HepG2 (cell line): ENCODE measurements around the gene MSI2.

ENCODE experiments used
- CBX5 ChIP-seq: sonication (generic); formaldehyde crosslinking; IDR thresholded peaks from 2 replicates; pipeline ENCODE4 v1.4.0; 2020; ENCODE audit warnings: missing genetic modification reagents, borderline replicate concordance
- EZH2 ChIP-seq: conservative IDR thresholded peaks from 2 replicates; pipeline ENCODE4 v1.6.1; 2012; ENCODE audit warnings: mild to moderate bottlenecking, low read depth, low read length, moderate library complexity
- HDAC2 ChIP-seq: sonication (generic); formaldehyde crosslinking; IDR thresholded peaks from 2 replicates; pipeline ENCODE4 v1.4.0; 2020; ENCODE audit warnings: missing genetic modification reagents
- MZF1 ChIP-seq: sonication (generic); formaldehyde crosslinking; IDR thresholded peaks from 2 replicates; pipeline ENCODE4 v1.8.1; 2023; ENCODE audit warnings: mild to moderate bottlenecking, missing genetic modification reagents, borderline replicate concordance
- TCF12 ChIP-seq, 2 experiments: fragments of 450-650 bp in 1 of 2; sonication (generic) in 1 of 2; formaldehyde crosslinking in 1 of 2; IDR thresholded peaks; 2 replicates each; pipeline versions ENCODE4 v1.6.1 to v1.8.0; 2017 to 2022; ENCODE audit warnings: antibody characterized with exemption in 1 of 2, mild to moderate bottlenecking in 1 of 2, missing genetic modification reagents in 1 of 2, moderate library complexity in 1 of 2
- TF ChIP-seq, protein P1 (sequence below): sonication (generic); formaldehyde crosslinking; IDR thresholded peaks from 2 replicates; pipeline ENCODE4 v1.5.0; 2020; ENCODE audit warnings: mild to moderate bottlenecking, missing genetic modification reagents, moderate library complexity
- TF ChIP-seq, protein P2 (sequence below): sonication (generic); formaldehyde crosslinking; IDR thresholded peaks from 2 replicates; pipeline ENCODE4 v1.5.1; 2020; ENCODE audit warnings: mild to moderate bottlenecking, missing genetic modification reagents
- TF ChIP-seq, protein P3 (sequence below): sonication (generic); formaldehyde crosslinking; IDR thresholded peaks from 2 replicates; pipeline ENCODE4 v1.8.1; 2023; ENCODE audit warnings: missing genetic modification reagents, inconsistent platforms, borderline replicate concordance
- TF ChIP-seq, protein P4 (sequence below): sonication (generic); formaldehyde crosslinking; conservative IDR thresholded peaks from 2 replicates; pipeline ENCODE4 v1.4.0; 2020; ENCODE audit warnings: missing genetic modification reagents

DNA sequence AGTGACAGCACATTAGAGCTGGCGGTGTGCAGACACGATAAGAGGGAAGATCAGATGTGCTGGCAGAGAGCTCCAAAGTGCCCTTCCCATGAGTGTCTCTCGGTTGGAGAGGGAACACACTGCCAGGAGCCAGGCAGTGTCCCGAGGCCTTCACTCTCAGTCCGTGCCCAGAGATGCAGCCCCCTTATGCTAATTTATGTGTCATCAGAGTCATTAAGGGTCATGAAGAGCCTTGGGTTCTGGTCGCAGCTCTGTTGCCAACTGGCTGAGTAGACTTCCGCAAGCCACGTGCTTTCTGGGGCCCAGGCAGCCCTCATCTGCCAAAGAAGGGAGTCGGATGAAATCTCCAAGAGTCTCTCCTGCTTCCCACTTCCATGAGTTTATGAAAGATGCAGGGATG is 232.5 kb downstream of the MSI2 start:
- TF ChIP-seq, protein P1, sequence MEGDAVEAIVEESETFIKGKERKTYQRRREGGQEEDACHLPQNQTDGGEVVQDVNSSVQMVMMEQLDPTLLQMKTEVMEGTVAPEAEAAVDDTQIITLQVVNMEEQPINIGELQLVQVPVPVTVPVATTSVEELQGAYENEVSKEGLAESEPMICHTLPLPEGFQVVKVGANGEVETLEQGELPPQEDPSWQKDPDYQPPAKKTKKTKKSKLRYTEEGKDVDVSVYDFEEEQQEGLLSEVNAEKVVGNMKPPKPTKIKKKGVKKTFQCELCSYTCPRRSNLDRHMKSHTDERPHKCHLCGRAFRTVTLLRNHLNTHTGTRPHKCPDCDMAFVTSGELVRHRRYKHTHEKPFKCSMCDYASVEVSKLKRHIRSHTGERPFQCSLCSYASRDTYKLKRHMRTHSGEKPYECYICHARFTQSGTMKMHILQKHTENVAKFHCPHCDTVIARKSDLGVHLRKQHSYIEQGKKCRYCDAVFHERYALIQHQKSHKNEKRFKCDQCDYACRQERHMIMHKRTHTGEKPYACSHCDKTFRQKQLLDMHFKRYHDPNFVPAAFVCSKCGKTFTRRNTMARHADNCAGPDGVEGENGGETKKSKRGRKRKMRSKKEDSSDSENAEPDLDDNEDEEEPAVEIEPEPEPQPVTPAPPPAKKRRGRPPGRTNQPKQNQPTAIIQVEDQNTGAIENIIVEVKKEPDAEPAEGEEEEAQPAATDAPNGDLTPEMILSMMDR (CRISPR knock-in tag): no peak
- no peak for TF ChIP-seq CBX5 (CRISPR knock-in tag)
- no peak for TF ChIP-seq EZH2
- no peak for TF ChIP-seq MZF1
- TF ChIP-seq, protein P2, sequence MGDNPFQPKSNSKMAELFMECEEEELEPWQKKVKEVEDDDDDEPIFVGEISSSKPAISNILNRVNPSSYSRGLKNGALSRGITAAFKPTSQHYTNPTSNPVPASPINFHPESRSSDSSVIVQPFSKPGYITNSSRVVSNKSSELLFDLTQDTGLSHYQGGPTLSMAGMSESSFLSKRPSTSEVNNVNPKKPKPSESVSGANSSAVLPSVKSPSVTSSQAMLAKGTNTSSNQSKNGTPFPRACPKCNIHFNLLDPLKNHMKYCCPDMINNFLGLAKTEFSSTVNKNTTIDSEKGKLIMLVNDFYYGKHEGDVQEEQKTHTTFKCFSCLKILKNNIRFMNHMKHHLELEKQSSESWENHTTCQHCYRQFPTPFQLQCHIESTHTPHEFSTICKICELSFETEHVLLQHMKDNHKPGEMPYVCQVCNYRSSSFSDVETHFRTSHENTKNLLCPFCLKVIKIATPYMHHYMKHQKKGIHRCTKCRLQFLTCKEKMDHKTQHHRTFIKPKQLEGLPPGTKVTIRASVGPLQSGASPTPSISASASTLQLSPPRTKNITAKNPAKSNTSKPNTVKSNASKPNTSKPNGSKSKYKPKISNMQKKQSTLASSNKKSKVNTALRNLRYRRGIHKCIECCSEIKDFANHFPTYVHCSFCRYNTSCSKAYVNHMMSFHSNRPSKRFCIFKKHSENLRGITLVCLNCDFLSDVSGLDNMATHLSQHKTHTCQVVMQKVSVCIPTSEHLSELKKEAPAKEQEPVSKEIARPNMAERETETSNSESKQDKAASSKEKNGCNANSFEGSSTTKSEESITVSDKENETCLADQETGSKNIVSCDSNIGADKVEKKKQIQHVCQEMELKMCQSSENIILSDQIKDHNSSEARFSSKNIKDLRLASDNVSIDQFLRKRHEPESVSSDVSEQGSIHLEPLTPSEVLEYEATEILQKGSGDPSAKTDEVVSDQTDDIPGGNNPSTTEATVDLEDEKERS: no peak
- TF ChIP-seq TCF12 (IDR thresholded peaks at IDR 0.05): no peak
- TF ChIP-seq TCF12 (CRISPR knock-in tag; IDR thresholded peaks at IDR 0.05): no peak
- TF ChIP-seq HDAC2 (CRISPR knock-in tag): no peak
- TF ChIP-seq, protein P3, sequence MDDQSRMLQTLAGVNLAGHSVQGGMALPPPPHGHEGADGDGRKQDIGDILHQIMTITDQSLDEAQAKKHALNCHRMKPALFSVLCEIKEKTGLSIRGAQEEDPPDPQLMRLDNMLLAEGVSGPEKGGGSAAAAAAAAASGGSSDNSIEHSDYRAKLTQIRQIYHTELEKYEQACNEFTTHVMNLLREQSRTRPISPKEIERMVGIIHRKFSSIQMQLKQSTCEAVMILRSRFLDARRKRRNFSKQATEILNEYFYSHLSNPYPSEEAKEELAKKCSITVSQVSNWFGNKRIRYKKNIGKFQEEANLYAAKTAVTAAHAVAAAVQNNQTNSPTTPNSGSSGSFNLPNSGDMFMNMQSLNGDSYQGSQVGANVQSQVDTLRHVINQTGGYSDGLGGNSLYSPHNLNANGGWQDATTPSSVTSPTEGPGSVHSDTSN (CRISPR knock-in tag): no peak
- TF ChIP-seq, protein P4, sequence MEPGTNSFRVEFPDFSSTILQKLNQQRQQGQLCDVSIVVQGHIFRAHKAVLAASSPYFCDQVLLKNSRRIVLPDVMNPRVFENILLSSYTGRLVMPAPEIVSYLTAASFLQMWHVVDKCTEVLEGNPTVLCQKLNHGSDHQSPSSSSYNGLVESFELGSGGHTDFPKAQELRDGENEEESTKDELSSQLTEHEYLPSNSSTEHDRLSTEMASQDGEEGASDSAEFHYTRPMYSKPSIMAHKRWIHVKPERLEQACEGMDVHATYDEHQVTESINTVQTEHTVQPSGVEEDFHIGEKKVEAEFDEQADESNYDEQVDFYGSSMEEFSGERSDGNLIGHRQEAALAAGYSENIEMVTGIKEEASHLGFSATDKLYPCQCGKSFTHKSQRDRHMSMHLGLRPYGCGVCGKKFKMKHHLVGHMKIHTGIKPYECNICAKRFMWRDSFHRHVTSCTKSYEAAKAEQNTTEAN (CRISPR knock-in tag): no peak
